Neural progenitor cell (in vitro differentiated cells): ENCODE data around the gene NCK1. TPM values are rescaled to one million over a fixed set of nuclear protein-coding genes. Genes with fewer than 3 reads are reported as not detected.

ENCODE experiments used
- DNase-seq: peaks from one replicate; pipeline ENCODE4 v3.0.0-alpha.2; 2016; ENCODE audit warnings: low spot score
- H2AFZ ChIP-seq: fragments of 200-600 bp; sonication (generic); replicated peaks from 2 replicates; pipeline ENCODE4 v1.6.1; 2016; ENCODE audit warnings: antibody characterized with exemption
- H3F3A ChIP-seq: fragments of 200-600 bp; sonication (generic); 2 replicates; pipeline ENCODE4 v1.6.1; 2016; ENCODE audit warnings: antibody characterized with exemption, low read depth
- H3K27ac ChIP-seq: fragments of 200-600 bp; sonication (generic); 2 replicates; pipeline ENCODE4 v1.5.1; 2016; ENCODE audit warnings: mild to moderate bottlenecking
- H3K27me3 ChIP-seq: fragments of 200-600 bp; sonication (generic); 2 replicates; pipeline ENCODE4 v1.6.1; 2016; ENCODE audit warnings: mild to moderate bottlenecking, moderate library complexity
- H3K36me3 ChIP-seq: fragments of 200-600 bp; sonication (generic); 2 replicates; pipeline ENCODE4 v1.5.1; 2016
- H3K4me1 ChIP-seq: fragments of 200-600 bp; sonication (generic); 2 replicates; pipeline ENCODE4 v1.6.1; 2016; ENCODE audit warnings: mixed run types
- H3K4me2 ChIP-seq: fragments of 200-600 bp; sonication (generic); 2 replicates; pipeline ENCODE4 v1.6.1; 2016
- H3K4me3 ChIP-seq: fragments of 200-600 bp; sonication (generic); 2 replicates; pipeline ENCODE4 v1.5.1; 2016
- H3K79me2 ChIP-seq: fragments of 200-600 bp; sonication (generic); 2 replicates; pipeline ENCODE4 v1.6.1; 2016; ENCODE audit warnings: low read depth
- H3K9ac ChIP-seq: fragments of 200-600 bp; sonication (generic); 2 replicates; pipeline ENCODE4 v1.6.1; 2016
- H3K9me3 ChIP-seq: fragments of 200-600 bp; sonication (generic); 2 replicates; pipeline ENCODE4 v1.5.1; 2016; ENCODE audit warnings: low read depth
- H4K20me1 ChIP-seq: fragments of 200-600 bp; sonication (generic); 2 replicates; pipeline ENCODE4 v1.6.1; 2016; ENCODE audit warnings: low read depth
- H3K27ac Mint-ChIP-seq: 3 replicates; pipeline ENCODE4 v1.8.0; 2021; ENCODE audit warnings: mixed read lengths
- H3K27me3 Mint-ChIP-seq: 2 replicates; pipeline ENCODE4 v1.8.0; 2022; ENCODE audit warnings: low read depth, mild to moderate bottlenecking, inconsistent platforms, moderate library complexity, mixed read lengths; ENCODE audit not compliant: insufficient read depth
- H3K36me3 Mint-ChIP-seq: 3 replicates; pipeline ENCODE4 v1.8.0; 2021; ENCODE audit warnings: mixed read lengths
- H3K4me1 Mint-ChIP-seq: 3 replicates; pipeline ENCODE4 v1.8.0; 2021; ENCODE audit warnings: mixed read lengths
- H3K4me3 Mint-ChIP-seq: 3 replicates; pipeline ENCODE4 v1.8.0; 2021; ENCODE audit warnings: mild to moderate bottlenecking, moderate library complexity, mixed read lengths
- H3K9me3 Mint-ChIP-seq: 3 replicates; pipeline ENCODE4 v1.8.0; 2020; ENCODE audit warnings: mixed read lengths
- CTCF ChIP-seq: fragments of 200-600 bp; sonication (generic); IDR thresholded peaks from 2 replicates; pipeline ENCODE4 v1.5.1; 2017; ENCODE audit warnings: antibody characterized with exemption, mild to moderate bottlenecking
- EZH2 ChIP-seq: fragments of 200-600 bp; sonication (generic); IDR thresholded peaks from 2 replicates; pipeline ENCODE4 v1.6.1; 2017; ENCODE audit warnings: antibody characterized with exemption, mild to moderate bottlenecking, moderate library complexity
- EZH2phosphoT487 ChIP-seq: fragments of 200-600 bp; sonication (generic); IDR thresholded peaks from 2 replicates; pipeline ENCODE4 v1.6.1; 2017; ENCODE audit warnings: antibody characterized with exemption
- total RNA-seq: library from RNA; depleted of rRNA; stranded (reverse); fragments of >200 nt; gene quantifications from 2 replicates; pipeline ENCODE4 v1.2.3, GENCODE V29; 2015; ENCODE audit warnings: low replicate concordance

The NCK1 gene
- total RNA-seq, 1 donor from 2014 or later: 46.5 TPM

GRCh38 chr3:136957751-136958288 lies 95.8 kb downstream of the NCK1 start, which contains the start of gene IL20RB:
Gene IL20RB (plus strand): TSS chr3:136957983. CDS start chr3:136958114, 131 bp downstream.
- no peak within 1 kb of the TSS for H3K4me2 ChIP-seq
- H3K4me1 Mint-ChIP-seq: peaks cover 5% of the 10 kb centered on the region
- no peak within 1 kb of the TSS for H3K27ac Mint-ChIP-seq
- H3K9me3 ChIP-seq: no peaks in the 10 kb centered on the region
- H3K27ac ChIP-seq: no peak within 1 kb of the TSS
- no peak within 1 kb of the TSS for H2AFZ ChIP-seq
- no peaks in the 10 kb centered on the region for H3K36me3 ChIP-seq
- H3K27me3 ChIP-seq: no peaks in the 10 kb centered on the region
- no peaks in the 10 kb centered on the region for H3K79me2 ChIP-seq
- peaks cover 6% of the 10 kb centered on the region for H3F3A ChIP-seq
- no peaks in the 10 kb centered on the region for H3K9me3 Mint-ChIP-seq
- no peaks in the 10 kb centered on the region for H4K20me1 ChIP-seq
- H3K4me1 ChIP-seq: peaks cover 10% of the 10 kb centered on the region
- H3K36me3 Mint-ChIP-seq: no peaks in the 10 kb centered on the region
- no peak within 1 kb of the TSS for H3K4me3 Mint-ChIP-seq
- DNase-seq: peak; percentile 13
- H3K27me3 Mint-ChIP-seq: no peaks in the 10 kb centered on the region
- TF ChIP-seq EZH2: no peak
- TF ChIP-seq EZH2phosphoT487: no peak
- no peak for TF ChIP-seq CTCF
- H3K9ac ChIP-seq: no peak within 1 kb of the TSS
- H3K4me3 ChIP-seq: no peak within 1 kb of the TSS

- Mint-ChIP-seq H3K4me3 (no peak overlapping the region), H3K36me3 (no peaks in the 10 kb centered on the region), H3K9me3 (peaks cover 2% of the 10 kb centered on the region), H3K27ac (no peak overlapping the region), H3K27me3 (no peaks in the 10 kb centered on the region), H3K4me1 (peaks cover 5% of the 10 kb centered on the region)
- Histone ChIP-seq H3K79me2 (no peaks in the 10 kb centered on the region), H3K27ac (no peak overlapping the region), H3K4me1 (peaks cover 10% of the 10 kb centered on the region), H3K27me3 (no peaks in the 10 kb centered on the region), H2AFZ (no peak overlapping the region), H3K4me3 (no peak overlapping the region), H3K36me3 (no peaks in the 10 kb centered on the region), H3K9ac (no peak overlapping the region), H3K4me2 (no peak overlapping the region), H4K20me1 (no peaks in the 10 kb centered on the region), H3F3A (peaks cover 6% of the 10 kb centered on the region), H3K9me3 (no peaks in the 10 kb centered on the region)
- DNase-seq: no peak
- no peak for TF ChIP-seq EZH2
- no peak for TF ChIP-seq EZH2phosphoT487
- TF ChIP-seq CTCF: no peak
Measured at GRCh38 chr3:136958939-136959338, 96.9 kb downstream of the NCK1 start.

- Mint-ChIP-seq H3K9me3 (peaks cover 2% of the 10 kb centered on the region), H3K27me3 (no peaks in the 10 kb centered on the region), H3K4me1 (peaks cover 5% of the 10 kb centered on the region), H3K36me3 (no peaks in the 10 kb centered on the region), H3K27ac (no peak overlapping the region), H3K4me3 (no peak overlapping the region)
- no peak overlapping the region for H3K9ac ChIP-seq
- no peaks in the 10 kb centered on the region for H3K36me3 ChIP-seq
- H3K4me1 ChIP-seq: peaks cover 10% of the 10 kb centered on the region
- H3K4me2 ChIP-seq: no peak overlapping the region
- H3K27me3 ChIP-seq: no peaks in the 10 kb centered on the region
- no peak overlapping the region for H2AFZ ChIP-seq
- H3K9me3 ChIP-seq: no peaks in the 10 kb centered on the region
- no peak overlapping the region for H3K27ac ChIP-seq
- no peaks in the 10 kb centered on the region for H4K20me1 ChIP-seq
- no peak overlapping the region for H3K4me3 ChIP-seq
- no peak for DNase-seq
- TF ChIP-seq CTCF: no peak
- TF ChIP-seq EZH2: no peak
- TF ChIP-seq EZH2phosphoT487: no peak
- no peaks in the 10 kb centered on the region for H3K79me2 ChIP-seq
- H3F3A ChIP-seq: peaks cover 6% of the 10 kb centered on the region
Measured at GRCh38 chr3:136959599-136959998, 97.6 kb downstream of the NCK1 start.
